Mucosa of descending colon (tissue), 3 donors: ENCODE data around the gene TRAPPC6A. TPM values are rescaled to one million over a fixed set of nuclear protein-coding genes. Genes with fewer than 3 reads are reported as not detected.
A peak's percentile ranks its signal among the peaks of the same experiment; 100 is the strongest.

Experiments used
- ATAC-seq: fragments of 200-7000 bp; cut with Tn5 transposase; one replicate; pipeline ENCODE4 v1.9.1; 2020; ENCODE audit warnings: mild to moderate bottlenecking, moderate library complexity
- DNase-seq, 3 donors: peaks; one replicate each; pipeline ENCODE4 v3.0.0-alpha.2; 2020
- H3K36me3 ChIP-seq: fragments of 200-600 bp; one replicate; pipeline ENCODE4 v1.8.0; 2021; ENCODE audit warnings: low read depth, mild to moderate bottlenecking
- H3K4me1 ChIP-seq: fragments of 200-600 bp; one replicate; pipeline ENCODE4 v1.8.0; 2021; ENCODE audit warnings: low read depth, mild to moderate bottlenecking
- H3K4me3 ChIP-seq: fragments of 200-600 bp; one replicate; pipeline ENCODE4 v1.8.0; 2021; ENCODE audit warnings: mild to moderate bottlenecking
- H3K9me3 ChIP-seq: fragments of 200-600 bp; one replicate; pipeline ENCODE4 v1.8.0; 2021; ENCODE audit warnings: mild to moderate bottlenecking
- CTCF ChIP-seq: fragments of 200-600 bp; IDR thresholded peaks from one replicate; pipeline ENCODE4 v1.8.0; 2022; ENCODE audit warnings: antibody characterized with exemption, mild to moderate bottlenecking
- intact Hi-C, 2 donors: fragments of 100-400 bp; cut with DNase I in 1 of 2; cut with micrococcal nuclease in 1 of 2; formaldehyde crosslinking; loops; one replicate each; pipeline versions ENCODE4 v1.11.0 to v1.11.1; 2022; cut with DNase I, micrococcal nuclease
- total RNA-seq, 3 donors: library from RNA; stranded (reverse); fragmentation: NEBNext Ultra II Directional in 2 of 3; extraction: Animal tissue kit (Norgen Biotek cat#: 25700) in 2 of 3; gene quantifications; one replicate each; pipeline versions ENCODE4 v1.2.1 to v1.2.4, GENCODE V29; 2021 to 2023
- donor health status: DM: no; HTN: no; CAD: no; lungs with moderate emphysema.
- donor health status: DM: no; HTN: no; CAD: no.
- donor health status: DM: no; HTN: yes; CAD: no.

The TRAPPC6A gene
- total RNA-seq, 3 donors from 2014 or later: 29.0 to 45.1 (median 37.4) TPM

GRCh38 chr19:45138303-45138751 lies 39.7 kb downstream of the TRAPPC6A start:
- no peak for TF ChIP-seq CTCF
- Histone ChIP-seq H3K36me3 (no peaks in the 10 kb centered on the region), H3K4me1 (no peaks in the 10 kb centered on the region), H3K9me3 (no peaks in the 10 kb centered on the region), H3K4me3 (no peak overlapping the region)
- DNase-seq: no peak
- no peak for ATAC-seq
- intact Hi-C loops: no loop called here

DNA sequence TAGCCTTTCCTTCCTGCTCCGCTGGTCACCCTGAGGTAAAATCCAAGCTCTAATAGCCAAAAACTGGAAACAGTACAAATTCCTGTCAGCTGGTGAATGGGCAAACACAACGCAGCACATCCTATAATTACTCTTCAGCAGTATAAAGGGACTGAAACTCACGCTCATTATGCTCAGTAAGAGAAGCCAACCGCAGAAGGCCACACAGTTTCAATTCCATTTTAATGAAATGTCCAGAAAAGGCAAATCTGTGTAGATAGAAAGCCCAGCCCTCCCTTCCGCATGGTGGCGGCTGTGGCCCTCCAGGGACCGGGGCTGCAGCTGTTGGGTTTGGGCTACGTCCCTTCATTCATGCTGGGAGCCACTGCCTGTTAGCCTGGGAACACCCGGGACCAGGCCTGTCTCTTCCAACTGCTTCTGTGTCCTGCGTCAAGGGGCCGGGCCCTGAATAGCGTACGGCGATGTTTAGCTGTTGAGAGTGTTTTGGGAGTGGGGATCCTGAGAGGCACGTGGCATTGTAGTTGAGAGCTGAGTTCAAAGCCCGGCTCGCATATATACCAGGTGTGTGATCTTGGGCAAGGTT lies 40.8 kb downstream of the TRAPPC6A start:
- no peak overlapping the region for H3K4me3 ChIP-seq
- ATAC-seq (peak; percentile 30), DNase-seq (no peak)

GRCh38 chr19:45136507-45137178 lies 41.4 kb downstream of the TRAPPC6A start:
- H3K4me1 ChIP-seq: no peaks in the 10 kb centered on the region
- H3K9me3 ChIP-seq: no peaks in the 10 kb centered on the region
- DNase-seq (no peak), ATAC-seq (no peak)
- no peak overlapping the region for H3K4me3 ChIP-seq
- intact Hi-C loops: no loop called here
- no peaks in the 10 kb centered on the region for H3K36me3 ChIP-seq
- TF ChIP-seq CTCF: no peak

More for the DNA sequence above, 40.8 kb downstream of the TRAPPC6A start:
- intact Hi-C loops: no loop called here
- TF ChIP-seq CTCF: no peak
- Histone ChIP-seq H3K4me1 (no peaks in the 10 kb centered on the region), H3K9me3 (no peaks in the 10 kb centered on the region), H3K36me3 (no peaks in the 10 kb centered on the region)

DNA sequence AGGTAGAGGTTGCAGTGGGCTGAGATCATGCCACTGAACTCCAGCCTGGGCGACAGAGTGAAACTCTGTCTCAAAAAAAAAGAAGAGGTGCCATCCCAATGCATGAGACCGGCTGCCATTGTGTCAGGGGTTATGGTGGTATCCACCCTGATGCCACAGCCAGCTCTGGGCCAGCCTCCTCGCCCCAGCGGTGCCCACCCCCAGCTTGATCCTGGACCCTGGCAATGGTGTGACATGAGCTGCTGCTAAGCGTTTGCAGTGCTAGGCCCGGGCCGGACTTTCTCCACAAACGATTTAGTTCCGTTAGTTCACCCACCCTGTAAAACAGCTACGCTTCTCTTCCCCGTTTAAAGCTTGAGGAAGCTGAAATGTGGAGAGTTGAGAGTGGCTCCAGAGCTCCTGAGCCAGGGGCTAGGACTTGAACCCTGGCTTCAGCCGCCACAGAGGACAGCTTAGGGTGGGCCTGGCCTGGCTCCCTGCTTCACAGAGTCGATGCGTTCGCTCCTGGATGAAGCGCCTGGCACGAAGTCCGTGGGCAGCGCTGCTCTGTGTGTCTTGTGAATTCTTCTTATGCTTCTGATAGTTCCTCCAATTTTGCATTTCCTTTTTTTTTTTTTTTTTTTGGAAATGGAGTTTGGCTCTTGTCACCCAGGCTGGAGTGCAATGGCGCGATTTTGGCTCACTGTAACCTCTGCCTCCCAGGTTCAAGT lies 42.7 kb downstream of the TRAPPC6A start:
- ATAC-seq (no peak), DNase-seq (no peak)
- intact Hi-C loops: no loop called here
- Histone ChIP-seq H3K36me3 (no peaks in the 10 kb centered on the region), H3K4me1 (no peaks in the 10 kb centered on the region), H3K9me3 (no peaks in the 10 kb centered on the region), H3K4me3 (no peak overlapping the region)
- TF ChIP-seq CTCF: no peak

DNA sequence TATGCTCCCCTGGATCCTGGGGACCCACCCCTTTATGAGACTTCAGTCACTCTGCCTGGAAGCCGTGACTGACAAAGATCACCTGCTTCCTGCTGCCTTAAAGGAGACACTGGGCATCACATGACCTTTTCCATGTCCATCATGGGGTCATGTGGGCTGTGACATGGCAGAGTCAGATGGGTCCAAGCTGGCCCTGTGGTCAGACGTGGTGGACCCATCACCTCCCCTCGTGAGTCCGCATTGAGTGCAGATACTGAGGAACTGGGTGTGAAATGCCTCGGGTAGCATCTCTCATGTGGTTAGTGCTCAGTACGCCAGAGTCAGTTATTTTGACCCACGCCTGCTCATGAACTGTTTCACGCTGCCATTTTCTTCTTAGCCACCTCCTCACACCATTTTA lies 44.4 kb downstream of the TRAPPC6A start:
- Histone ChIP-seq H3K4me1 (no peaks in the 10 kb centered on the region), H3K36me3 (no peaks in the 10 kb centered on the region), H3K9me3 (no peaks in the 10 kb centered on the region), H3K4me3 (no peak overlapping the region)
- no peak for ATAC-seq
- no peak for TF ChIP-seq CTCF
- intact Hi-C loops: no loop called here
- DNase-seq: no peak
